Osteocyte (in vitro differentiated cells): ENCODE measurements around the gene ADH7. TPM values are rescaled to one million over a fixed set of nuclear protein-coding genes. Genes with fewer than 3 reads are reported as not detected.

Experiments
- DNase-seq: peaks from one replicate; pipeline ENCODE4 v3.0.0; 2021; ENCODE audit warnings: mixed read lengths; ENCODE audit not compliant: unreplicated experiment; ENCODE audit errors: extremely low spot score
- H3K27ac Mint-ChIP-seq: one replicate; pipeline ENCODE4 v1.8.0; 2021; ENCODE audit warnings: mild to moderate bottlenecking, mixed read lengths; ENCODE audit not compliant: unreplicated experiment
- H3K27me3 Mint-ChIP-seq: one replicate; pipeline ENCODE4 v1.8.0; 2021; ENCODE audit warnings: mixed read lengths; ENCODE audit not compliant: unreplicated experiment
- H3K36me3 Mint-ChIP-seq: one replicate; pipeline ENCODE4 v1.8.0; 2021; ENCODE audit warnings: mixed read lengths; ENCODE audit not compliant: unreplicated experiment
- H3K4me1 Mint-ChIP-seq: one replicate; pipeline ENCODE4 v1.8.0; 2021; ENCODE audit warnings: mixed read lengths; ENCODE audit not compliant: unreplicated experiment
- H3K4me3 Mint-ChIP-seq: one replicate; pipeline ENCODE4 v1.8.0; 2021; ENCODE audit warnings: mild to moderate bottlenecking, moderate library complexity, mixed read lengths; ENCODE audit not compliant: unreplicated experiment
- H3K9me3 Mint-ChIP-seq: one replicate; pipeline ENCODE4 v1.8.0; 2021; ENCODE audit warnings: mixed read lengths; ENCODE audit not compliant: unreplicated experiment
- total RNA-seq: library from RNA; stranded (reverse); gene quantifications from 2 replicates; pipeline ENCODE4 v1.2.1, GENCODE V29; 2021
- TF ChIP-seq, protein P1 (sequence below): fragments of 200-600 bp; sonication (generic); IDR thresholded peaks from 2 replicates; pipeline ENCODE4 v1.5.0; 2021; ENCODE audit warnings: antibody characterized with exemption, mild to moderate bottlenecking, moderate library complexity

The ADH7 gene
- total RNA-seq, 1 donor from 2014 or later, result not detected

- Mint-ChIP-seq H3K9me3 (peaks cover 3% of the 10 kb centered on the region), H3K4me3 (no peak overlapping the region), H3K27me3 (peaks cover 8% of the 10 kb centered on the region), H3K4me1 (peaks cover 27% of the 10 kb centered on the region), H3K27ac (peak overlapping the region; percentile 86), H3K36me3 (no peaks in the 10 kb centered on the region)
- TF ChIP-seq, protein P1, sequence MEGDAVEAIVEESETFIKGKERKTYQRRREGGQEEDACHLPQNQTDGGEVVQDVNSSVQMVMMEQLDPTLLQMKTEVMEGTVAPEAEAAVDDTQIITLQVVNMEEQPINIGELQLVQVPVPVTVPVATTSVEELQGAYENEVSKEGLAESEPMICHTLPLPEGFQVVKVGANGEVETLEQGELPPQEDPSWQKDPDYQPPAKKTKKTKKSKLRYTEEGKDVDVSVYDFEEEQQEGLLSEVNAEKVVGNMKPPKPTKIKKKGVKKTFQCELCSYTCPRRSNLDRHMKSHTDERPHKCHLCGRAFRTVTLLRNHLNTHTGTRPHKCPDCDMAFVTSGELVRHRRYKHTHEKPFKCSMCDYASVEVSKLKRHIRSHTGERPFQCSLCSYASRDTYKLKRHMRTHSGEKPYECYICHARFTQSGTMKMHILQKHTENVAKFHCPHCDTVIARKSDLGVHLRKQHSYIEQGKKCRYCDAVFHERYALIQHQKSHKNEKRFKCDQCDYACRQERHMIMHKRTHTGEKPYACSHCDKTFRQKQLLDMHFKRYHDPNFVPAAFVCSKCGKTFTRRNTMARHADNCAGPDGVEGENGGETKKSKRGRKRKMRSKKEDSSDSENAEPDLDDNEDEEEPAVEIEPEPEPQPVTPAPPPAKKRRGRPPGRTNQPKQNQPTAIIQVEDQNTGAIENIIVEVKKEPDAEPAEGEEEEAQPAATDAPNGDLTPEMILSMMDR, result no peak
- DNase-seq, result no peak
Measured at GRCh38 chr4:99403380-99404184, 31.6 kb downstream of the ADH7 start.

GRCh38 chr4:99402765-99403164 is 32.4 kb downstream of the ADH7 start:
- Mint-ChIP-seq H3K27me3 (peaks cover 8% of the 10 kb centered on the region), H3K4me1 (peaks cover 27% of the 10 kb centered on the region), H3K4me3 (no peak overlapping the region), H3K9me3 (peaks cover 10% of the 10 kb centered on the region), H3K27ac (peak overlapping the region; percentile 86), H3K36me3 (peaks cover 2% of the 10 kb centered on the region)
- TF ChIP-seq, protein P1, result no peak
- DNase-seq, result no peak

GRCh38 chr4:99400831-99401230 is 34.3 kb downstream of the ADH7 start:
- Mint-ChIP-seq H3K4me3 (no peak overlapping the region), H3K9me3 (peaks cover 24% of the 10 kb centered on the region), H3K4me1 (peaks cover 35% of the 10 kb centered on the region), H3K36me3 (peaks cover 8% of the 10 kb centered on the region), H3K27me3 (no peaks in the 10 kb centered on the region), H3K27ac (no peak overlapping the region)
- TF ChIP-seq, protein P1, result no peak
- no peak for DNase-seq

DNA sequence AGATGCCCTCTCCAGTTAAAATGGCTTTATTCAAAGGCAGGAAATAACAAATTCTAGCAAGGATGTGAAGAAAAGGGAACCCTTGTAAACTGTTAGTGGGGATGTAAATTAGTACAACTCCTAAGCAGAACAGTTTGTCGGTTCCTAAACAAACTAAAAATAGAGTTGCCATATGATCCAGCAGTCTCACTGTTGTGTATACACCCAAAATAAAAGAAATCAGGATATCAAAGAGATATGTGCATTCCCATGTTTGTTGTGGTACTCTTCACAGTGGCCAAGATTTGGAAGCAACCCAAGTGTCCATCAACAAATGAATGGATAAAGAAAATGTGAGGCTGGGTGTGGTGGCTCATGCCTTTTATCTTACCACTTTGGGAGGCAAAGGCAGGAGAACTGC is 36.1 kb downstream of the ADH7 start:
- Mint-ChIP-seq H3K9me3 (peaks cover 24% of the 10 kb centered on the region), H3K36me3 (peaks cover 8% of the 10 kb centered on the region), H3K27me3 (no peaks in the 10 kb centered on the region), H3K4me1 (peaks cover 38% of the 10 kb centered on the region), H3K27ac (no peak overlapping the region), H3K4me3 (no peak overlapping the region)
- TF ChIP-seq, protein P1, result no peak
- no peak for DNase-seq

GRCh38 chr4:99395595-99396364 is 39.4 kb downstream of the ADH7 start:
- no peak for DNase-seq
- Mint-ChIP-seq H3K4me1 (peaks cover 30% of the 10 kb centered on the region), H3K27ac (peak overlapping the region; percentile 98), H3K9me3 (peaks cover 30% of the 10 kb centered on the region), H3K36me3 (peaks cover 12% of the 10 kb centered on the region), H3K27me3 (no peaks in the 10 kb centered on the region), H3K4me3 (no peak overlapping the region)
- TF ChIP-seq, protein P1, result no peak
